Astrocyte (in vitro differentiated cells and primary cell): ENCODE measurements around the gene CNTN6.

Experiments
- EZH2 ChIP-seq: IDR thresholded peaks from 2 replicates; pipeline ENCODE4 v1.6.1; 2012; ENCODE audit warnings: mild to moderate bottlenecking, low read length, inconsistent platforms; ENCODE audit not compliant: insufficient read depth
- TF ChIP-seq, protein P1 (sequence below): IDR thresholded peaks from 2 replicates; pipeline ENCODE4 v1.5.1; 2011; ENCODE audit warnings: low read depth, mild to moderate bottlenecking, inconsistent platforms, low read length, moderate library complexity; ENCODE audit not compliant: insufficient read depth

DNA sequence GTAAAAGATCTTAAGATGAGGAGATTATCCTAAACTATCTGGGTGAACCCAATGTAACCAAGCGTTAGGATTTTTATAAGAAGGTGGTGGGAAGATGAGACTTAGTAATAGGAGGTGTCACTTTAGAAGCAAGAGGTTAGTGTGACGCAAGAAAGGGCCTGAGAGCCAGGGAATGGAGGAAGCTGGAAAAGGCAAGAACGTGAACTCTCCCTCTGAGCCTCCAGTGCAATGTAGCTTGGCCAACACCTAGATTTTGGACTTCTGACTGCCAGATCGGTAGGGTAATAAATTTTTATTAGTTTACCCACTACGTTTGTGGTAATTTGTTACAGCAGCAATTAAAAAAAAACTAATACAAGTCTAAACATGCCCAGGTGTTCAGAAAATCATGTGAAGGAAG, 20.8 kb upstream of the CNTN6 start:
- TF ChIP-seq, protein P1, sequence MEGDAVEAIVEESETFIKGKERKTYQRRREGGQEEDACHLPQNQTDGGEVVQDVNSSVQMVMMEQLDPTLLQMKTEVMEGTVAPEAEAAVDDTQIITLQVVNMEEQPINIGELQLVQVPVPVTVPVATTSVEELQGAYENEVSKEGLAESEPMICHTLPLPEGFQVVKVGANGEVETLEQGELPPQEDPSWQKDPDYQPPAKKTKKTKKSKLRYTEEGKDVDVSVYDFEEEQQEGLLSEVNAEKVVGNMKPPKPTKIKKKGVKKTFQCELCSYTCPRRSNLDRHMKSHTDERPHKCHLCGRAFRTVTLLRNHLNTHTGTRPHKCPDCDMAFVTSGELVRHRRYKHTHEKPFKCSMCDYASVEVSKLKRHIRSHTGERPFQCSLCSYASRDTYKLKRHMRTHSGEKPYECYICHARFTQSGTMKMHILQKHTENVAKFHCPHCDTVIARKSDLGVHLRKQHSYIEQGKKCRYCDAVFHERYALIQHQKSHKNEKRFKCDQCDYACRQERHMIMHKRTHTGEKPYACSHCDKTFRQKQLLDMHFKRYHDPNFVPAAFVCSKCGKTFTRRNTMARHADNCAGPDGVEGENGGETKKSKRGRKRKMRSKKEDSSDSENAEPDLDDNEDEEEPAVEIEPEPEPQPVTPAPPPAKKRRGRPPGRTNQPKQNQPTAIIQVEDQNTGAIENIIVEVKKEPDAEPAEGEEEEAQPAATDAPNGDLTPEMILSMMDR = no peak
- no peak for TF ChIP-seq EZH2
